GM21381 (cell line): Measurements from ENCODE around the gene POMC.
"Not testable (repeated sequence)": the region's sequence is repeated elsewhere in the genome, so short reads cannot be mapped to it uniquely, and the experiment has no call there.

Source experiments
- ATAC-seq: cut with Tn5 transposase; IDR thresholded peaks from one replicate; pipeline ENCODE4 v1.9.1; 2021; ENCODE audit warnings: mild to moderate bottlenecking, moderate library complexity; ENCODE audit not compliant: unreplicated experiment

Gene POMC

DNA sequence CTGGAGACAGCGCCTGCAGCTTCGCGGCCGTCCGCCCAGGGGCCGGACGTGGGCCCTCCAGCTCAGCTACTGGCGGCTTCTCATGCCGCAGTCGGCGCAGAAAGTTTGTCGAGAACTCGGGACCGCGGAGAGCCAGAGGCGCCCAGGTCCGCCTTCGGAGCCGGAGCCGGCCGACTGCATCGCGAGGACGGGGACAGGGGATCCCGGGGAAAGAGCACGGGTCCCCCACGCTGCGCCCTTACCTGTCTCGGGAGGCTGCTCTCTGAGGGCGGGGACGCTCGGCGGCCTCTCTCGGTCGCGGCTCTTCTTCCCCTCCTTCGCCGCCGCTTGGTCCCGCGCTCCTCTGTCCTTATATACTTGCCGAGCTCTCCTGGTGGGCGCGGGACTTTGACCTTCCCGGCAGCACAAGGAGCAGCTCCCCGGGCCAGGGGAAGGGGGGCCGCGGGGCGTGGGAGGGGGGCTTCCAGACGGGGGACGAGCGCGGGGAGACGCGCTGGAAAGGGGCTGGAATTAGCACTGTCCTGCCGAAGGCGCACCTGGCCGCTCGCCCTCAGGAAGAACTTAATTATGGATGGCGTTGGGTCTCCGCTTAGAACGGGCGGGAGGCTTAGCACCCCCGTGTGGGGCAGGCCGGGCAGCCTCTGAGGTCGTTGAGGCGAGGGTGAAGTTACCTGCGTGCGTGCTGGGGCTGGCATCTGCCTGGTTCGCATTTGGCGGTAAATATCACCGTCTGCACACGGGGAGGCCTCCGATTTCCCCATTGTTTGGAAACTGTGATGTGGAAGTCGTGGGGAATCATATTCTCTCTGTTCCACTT, at the start of gene POMC:
TSS of gene POMC (minus strand) at position 325 of the 817 bp plus-strand sequence. CDS start 3,808 bp downstream, outside the sequence.
- no peak for ATAC-seq

DNA sequence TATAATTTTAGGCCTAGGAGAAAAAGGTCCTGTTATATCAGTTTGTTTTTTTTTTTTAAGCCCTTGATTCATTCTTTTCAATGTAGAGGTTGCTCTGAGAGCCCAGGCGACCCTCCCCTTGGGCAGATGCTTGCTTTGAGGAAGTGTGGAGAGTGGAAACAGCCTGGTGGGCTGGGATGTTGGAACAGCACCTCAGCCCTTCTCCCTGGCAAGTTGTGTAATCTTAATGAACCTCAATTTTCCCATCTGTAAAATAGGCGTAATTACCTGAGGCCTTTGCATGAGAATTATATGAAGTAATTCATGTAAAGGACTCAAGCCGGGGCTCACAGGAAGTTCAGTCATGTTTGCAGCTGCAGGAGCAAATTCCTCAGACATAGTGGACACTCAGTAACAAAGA, 49.7 kb upstream of the POMC start:
- ATAC-seq, result no peak

DNA sequence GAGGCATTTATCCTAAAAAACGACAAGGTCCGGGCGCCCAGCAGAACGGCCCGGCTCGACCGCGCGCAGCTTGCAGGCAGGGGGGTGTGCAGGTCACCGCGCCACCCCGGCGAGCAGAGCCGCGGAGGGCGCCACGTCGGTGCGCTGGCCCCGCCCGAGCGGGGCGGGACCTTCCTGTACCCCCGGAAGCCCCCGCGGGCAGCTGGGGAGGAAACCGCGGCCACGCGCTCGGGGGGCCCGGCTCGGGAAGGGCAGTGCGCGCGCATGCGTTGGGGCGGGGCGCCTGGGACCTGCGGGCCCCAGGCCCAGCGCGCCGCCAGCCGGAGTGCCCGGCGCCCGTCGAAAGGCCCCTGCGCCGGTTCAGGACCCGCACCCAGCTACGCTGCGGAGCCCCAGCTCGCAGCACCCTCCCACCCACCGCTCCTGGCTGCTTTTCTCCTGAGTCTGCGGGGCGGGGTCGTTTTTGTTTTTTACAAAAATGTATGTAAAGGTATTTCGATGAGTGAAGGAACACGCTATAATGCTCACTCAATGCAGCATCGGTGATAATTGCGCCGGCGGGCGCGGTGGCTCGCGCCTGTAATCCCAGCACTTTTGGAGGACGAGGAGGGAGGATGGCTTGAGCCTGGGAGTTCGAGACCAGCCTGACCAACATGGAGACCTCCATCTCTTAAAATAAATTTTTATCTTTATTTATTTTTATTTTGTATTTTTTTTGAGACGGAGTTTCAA, 47.7 kb upstream of the POMC start:
- peak; percentile 73 for ATAC-seq

DNA sequence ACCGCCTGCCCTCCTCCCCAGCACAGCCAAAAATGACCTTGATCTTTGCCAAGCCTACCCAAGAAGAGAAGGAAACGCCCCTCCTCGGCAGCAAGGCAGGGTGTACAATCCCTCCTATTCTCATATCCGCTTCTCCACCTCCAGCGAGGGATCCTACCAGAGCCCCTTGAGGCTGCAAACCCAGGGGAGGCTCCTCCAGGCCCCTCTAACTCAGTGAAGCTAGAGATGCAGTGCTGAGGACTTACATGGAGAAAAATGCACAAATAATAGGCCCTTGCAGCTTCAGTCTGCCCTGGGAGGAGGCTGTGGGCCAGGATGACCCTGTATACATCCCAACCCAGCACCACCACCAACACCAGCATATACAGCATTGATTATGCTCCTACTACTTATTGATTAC, 46.9 kb upstream of the POMC start:
- ATAC-seq, result no peak

DNA sequence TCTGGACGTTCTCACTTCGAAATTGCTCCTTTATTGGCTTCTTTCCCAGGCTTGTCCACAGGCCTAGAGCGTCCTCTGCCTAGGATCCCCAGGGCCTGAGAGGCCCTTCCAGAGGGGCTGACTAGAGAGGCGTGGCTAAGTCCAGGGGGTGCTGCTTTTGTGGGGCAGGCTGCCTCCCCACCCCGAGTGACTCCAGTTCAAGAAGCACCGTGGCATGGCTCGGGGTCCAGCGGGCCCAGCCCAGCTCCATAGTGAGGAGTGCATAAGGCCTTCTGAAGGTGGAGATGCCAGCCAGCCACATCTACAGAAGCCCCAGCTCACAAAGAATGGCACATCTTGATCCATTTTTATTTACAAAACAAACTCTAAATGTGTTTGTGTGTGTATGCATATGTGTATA, 44.8 kb upstream of the POMC start:
- ATAC-seq, result no peak

DNA sequence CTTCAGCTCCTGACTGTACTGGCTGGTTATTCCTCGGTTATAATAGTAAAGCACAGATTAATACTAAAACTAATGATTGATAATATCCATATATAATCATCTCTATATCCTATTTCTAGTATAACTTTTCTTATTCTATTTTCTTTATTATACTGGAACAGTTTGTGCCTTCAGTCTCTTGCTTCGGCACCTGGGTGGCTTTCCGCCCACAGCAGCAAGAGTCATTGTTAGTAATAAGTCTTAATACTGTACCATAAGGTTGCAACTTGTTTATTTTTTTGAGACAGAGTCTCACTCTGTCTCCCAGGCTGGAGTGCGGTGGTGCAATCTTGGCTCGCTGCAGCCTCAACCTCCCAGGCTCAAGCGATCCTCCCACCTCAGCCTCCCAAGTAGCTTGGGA, 42.5 kb upstream of the POMC start:
- ATAC-seq, result not testable (repeated sequence)

DNA sequence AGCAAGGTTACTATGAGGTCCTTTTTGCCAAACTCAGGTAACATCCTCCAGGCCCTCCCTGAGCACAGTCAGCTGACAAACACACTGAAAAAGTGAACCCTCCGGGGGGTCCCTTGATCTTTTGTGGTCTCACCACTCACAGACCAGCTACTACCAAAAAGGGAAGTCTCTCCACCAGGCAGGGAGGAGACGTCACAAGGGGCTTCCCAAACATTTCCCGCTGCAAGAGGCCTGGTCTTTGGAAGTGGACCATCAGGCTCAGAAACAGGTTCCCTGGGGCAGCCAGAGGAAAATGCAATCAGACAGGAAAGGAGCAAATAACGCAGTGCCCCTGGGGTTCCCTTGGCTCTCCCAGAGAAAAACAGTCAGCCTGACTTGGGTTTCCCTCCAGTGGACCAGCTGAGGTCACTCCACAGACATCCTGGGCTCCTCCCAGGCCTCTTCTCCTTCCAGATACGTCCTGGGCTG, 38.7 kb upstream of the POMC start:
- ATAC-seq, result no peak

DNA sequence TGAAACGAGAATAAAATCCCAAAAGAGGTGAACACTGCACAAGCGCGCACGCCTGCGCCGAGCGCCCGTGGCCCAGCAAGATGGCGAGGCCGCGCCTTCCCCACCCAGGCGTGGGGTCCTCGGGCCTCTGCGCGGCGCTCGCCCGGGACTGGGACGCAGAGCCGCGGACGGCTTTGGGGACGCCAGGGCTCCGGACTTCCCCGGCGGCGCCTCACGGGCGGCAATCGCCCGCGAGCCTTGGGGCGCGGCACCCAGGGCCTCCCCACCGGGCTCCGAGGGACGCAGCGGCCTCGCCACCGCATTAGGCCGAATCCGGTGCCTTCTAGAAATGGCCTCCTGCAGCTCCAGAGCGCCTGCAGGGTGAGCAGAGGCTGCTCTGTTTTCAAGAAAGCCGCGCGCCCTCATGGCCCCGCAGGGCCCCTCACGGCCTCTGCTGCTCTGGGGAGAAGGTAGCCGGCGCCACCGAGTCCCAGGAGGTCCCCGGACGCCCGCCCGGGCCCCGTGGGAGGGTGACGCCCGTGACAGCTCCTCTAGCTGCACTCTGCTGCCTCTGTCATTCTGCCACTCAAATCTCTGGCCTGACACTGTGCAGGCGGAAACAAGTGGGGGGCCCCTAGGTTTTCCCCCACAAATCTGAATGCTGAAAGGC, 35.9 kb upstream of the POMC start:
- ATAC-seq, result peak; percentile 47

DNA sequence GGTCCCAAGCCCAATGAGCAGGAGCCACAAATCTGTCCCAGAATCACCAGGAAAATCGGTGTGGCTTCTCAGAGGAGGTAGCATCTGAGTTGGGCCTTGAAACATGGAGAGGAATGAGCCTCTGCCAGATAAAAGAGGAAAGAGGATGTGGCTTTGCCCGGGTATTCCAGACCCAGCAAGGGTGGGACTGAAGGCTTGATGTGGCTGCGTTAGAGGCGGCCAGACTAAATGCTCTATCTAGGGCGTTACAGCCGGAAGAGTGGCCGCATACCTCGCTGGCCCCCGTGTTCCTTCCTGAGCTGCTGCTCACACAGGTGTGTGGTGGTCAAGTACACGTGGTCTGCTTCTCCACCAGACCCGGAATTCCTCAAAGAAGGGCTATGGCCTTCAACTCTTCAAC, 33.9 kb upstream of the POMC start:
- ATAC-seq, result no peak

DNA sequence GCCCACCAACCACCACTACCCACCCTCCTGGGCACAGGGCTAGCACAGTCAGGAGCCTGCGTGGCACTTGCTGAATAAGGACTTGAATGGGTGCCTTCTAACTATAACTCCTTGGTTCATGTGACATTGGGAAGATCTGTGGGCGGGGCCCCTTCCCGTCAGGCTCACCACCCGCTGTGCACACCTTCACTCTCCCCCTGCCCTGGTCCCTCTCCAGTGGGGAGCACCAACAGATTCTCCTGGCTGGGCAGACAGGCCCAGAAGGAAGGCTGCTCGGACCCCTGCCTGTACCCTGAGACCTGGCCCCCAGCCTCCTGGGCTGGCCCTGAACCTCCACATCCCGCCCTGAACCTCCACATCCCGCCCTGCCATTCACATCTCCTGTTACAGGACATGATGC, 33.4 kb upstream of the POMC start:
- no peak for ATAC-seq

DNA sequence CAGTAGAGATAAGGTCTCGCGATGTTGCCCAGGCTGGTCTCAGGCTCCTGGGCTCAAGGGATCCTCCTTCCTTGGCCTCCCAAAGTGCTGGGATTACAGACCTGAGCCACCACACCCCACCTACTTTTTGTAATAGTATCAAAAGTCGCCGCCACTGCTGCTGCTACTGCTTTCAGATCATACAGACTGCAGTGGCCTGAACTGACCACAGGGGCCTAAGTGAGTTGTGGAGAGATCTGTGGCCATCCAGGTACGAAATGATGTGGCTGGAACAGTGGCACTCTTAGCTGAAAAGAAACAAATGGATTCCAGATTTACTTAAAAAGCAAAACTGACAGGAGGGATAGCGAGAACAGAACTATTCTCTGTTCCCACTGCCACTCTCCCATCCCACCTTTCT, 32.9 kb upstream of the POMC start:
- no peak for ATAC-seq

DNA sequence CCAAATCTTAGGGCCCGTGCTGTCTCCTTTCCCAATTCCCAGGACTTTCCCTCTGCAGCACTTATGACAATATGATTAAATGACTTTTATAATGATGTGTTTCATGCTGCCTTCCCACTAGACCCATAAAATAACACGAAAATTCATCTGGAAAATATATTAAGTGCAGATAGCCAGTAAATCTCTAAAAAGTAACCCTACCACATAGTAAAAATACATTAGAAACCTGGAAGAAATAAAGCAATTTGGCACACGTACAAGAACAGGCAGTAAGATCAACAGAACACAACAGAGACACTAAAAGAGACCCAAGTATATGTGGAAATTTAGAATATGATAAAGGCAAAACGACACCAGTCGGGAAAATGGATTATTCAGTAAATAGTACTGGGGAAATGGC, 30.2 kb upstream of the POMC start:
- no peak for ATAC-seq

DNA sequence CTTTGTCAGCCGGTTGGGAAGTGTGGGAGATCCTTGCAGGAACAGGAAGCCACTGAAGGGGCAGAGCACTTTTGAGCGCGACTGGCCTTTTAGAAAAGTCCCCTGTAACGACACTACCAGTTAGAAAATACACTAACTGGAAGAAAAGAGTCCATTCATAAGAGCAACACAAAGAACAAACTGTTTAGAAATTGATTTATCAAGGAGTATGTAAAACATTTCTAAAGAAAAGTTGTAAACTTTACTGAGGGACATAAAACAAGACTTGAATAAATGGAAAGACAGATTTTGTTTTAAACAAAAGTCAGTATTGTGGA, 29.8 kb upstream of the POMC start:
- no peak for ATAC-seq

DNA sequence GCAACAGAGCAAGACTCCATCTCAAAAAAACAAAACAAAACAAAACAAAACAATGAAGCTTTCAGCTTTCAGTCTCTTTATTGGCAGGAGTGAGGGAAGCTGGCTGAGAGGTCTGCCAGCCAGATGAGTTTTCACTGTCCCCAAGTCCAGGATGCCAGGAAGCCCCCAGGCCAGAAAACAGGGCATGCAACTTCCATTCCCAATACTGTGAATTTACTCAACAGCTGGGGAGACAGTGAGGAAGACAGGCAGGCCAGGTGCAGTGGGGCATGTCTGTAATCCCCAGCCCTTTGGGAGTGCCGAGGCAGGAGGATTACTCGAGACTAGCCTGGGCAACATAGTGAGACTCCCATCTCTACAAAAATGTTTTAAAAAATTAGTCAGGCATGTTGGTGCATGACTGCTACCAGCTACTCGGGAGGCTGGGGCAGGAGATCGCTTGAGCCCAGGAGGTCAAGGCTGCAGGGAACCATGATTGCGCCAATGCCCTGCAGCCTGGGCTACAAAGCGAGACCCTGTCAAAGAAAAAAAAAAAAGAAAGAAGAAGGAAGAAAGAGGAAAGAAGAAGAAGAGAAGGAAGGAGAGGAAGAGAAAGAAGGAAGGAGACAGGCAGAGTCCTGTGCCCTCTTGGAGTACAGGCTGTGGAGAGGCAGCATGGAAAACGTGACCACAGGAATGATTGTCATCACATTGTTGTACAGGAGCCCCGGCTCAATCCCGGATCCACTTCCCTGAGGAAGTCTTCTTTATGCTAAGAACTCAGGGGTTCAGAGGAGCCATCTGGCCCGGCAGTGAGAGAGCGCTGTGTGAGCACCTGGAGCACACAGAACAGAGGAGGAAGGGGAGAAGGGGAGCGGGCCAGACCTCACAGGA, 29.2 kb upstream of the POMC start:
- no peak for ATAC-seq

DNA sequence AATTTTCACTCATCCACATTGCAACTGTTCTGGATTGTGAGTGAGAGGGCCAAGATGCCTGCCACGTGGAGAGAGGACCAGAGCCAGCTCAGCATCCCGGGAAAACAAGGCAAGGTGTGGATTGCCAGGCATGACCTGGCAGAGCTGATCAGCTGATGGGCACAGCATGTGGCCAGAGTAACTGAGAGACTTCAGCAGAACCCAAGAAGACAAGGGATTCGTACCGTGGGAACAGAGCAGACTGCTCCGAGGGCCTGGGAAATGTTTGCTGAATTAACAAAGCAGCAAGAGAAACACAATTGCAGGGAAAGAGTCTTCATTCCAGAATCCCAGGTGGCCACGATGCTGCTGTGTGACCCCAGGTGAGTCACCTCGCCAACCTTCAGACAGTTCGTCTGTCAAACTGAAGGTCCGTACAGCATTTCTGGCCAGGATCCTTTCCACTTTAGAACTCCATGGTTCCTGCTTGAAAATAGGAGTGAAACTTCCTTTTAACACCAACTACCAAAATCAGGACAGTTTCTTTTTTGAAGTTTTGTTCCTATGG, 26.3 kb upstream of the POMC start:
- ATAC-seq, result no peak

DNA sequence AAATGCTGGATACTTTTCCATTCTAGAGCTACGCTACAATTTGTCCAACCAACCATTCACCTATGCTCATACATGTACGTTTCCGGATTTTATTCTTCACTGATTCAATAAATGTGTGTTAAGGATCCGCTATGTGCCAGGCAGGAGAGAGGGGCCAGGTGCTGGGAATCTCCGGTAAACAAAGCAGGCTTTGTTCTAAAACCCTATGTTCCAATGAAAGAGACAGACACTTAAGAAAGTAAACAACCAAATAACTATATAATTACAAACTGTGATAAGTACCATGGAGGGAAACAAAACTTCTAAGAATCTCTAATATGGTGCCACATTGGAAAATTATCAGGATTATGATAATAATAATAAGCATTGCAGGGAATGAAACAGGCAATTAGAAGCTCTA, 22.2 kb upstream of the POMC start:
- ATAC-seq, result no peak

DNA sequence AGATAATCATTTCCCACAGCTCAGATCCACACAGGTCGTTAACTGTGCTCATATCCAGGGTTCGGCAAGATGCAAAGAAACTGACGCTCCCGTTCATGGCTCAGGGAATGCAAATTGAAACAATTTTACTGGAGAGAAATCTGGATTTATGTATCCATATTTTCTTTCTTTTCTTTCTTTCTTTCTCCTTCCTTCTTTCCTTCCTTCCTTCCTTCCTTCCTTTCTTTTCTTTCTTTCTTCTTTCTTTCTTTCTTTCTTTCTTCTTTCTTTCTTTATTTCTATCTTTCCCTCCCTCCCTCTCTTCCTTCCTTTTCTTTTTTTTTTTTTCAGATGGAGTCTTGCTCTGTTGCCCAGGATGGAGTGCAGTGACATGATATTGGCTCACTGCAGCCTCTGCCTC, 20.0 kb upstream of the POMC start:
- no peak for ATAC-seq

DNA sequence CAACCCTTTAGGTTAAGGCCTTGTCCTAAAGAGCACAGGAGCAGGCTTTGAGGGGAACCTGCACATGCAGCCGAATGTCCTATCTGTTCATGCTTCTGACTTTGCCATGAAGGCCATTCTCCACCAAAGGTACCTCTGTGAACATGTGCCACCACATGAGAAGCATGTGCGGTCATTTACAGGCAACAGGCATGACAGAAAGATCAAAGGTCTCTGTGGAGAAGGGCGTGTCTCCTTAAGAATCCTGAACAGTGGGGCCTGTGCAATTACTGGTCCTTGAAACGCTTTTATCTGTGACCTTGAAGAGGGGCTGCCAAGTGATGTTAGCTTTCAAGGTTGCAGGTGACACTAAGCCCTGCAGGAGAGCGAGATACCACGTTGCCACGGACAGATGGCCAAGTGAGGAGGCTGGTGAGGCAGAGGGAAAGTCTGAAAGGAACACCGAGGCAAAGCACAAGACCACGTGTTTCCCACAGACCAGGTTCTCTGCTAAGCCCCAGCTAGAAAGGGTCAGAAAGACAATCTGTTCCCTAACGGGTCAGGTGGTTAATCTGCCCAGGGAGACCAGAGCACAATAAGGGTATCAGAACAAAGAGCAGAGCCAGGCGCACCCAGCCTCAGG, 19.5 kb upstream of the POMC start:
- ATAC-seq, result no peak

DNA sequence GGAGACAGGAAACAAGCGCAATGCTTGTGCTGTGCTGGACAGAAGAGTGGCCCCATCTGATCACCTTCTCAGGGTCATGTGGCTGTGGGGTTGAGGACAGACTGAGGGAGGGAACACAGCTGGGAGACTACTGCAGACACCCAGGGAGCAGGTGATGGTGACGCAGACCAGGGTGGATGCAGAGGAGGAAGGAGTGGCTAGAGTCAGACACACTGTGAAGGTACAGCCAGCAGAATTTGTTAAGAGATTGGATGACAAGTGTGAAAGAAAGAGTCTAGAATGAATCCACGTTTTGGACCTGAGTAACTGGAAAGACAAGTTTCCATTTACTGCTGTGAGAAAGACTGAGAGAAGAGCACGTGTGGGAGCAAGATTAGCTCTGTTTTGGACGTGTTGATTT, 15.9 kb upstream of the POMC start:
- no peak for ATAC-seq

DNA sequence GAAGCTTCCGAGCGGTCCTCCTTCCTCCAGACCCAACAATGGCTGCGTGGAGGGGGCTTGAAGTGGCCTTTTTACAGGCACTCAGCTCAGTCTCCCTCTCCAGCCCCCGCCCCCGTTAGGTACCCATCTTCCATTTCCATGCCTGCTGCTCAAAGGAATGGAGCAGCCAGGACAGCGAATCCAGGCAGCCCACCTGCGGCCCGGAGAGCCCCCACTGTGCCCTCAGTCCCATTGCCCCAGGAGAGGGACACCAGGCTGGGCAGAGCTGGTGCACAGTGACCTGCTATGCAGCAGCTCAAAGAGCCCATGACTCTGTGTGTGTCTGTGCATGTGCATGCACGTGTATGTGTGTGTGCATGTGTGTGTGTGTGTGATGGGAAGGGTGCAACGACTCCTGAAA, 10.6 kb upstream of the POMC start:
- no peak for ATAC-seq
